AG04450 (cell line): ENCODE results near the gene ST3GAL5. TPM values are rescaled to one million over a fixed set of nuclear protein-coding genes. Genes with fewer than 3 reads are reported as not detected.

Experiments
- CTCF ChIA-PET: fragments of 300-600, 350-600 bp; formaldehyde crosslinking; extraction: SDS; loops from one replicate; lab custom pipeline; 2022; ENCODE audit warnings: antibody characterized with exemption, inconsistent platforms; lab: Charles Lee
- POLR2A ChIA-PET: fragments of 350-600 bp; formaldehyde crosslinking; extraction: SDS; loops from one replicate; lab custom pipeline; 2021; ENCODE audit warnings: antibody characterized with exemption, inconsistent platforms; lab: Yijun Ruan, JAX
- DNase-seq: peaks from one replicate; pipeline ENCODE4 v3.0.0-alpha.2; 2011; ENCODE audit warnings: low read depth, low spot score
- H3K27ac ChIP-seq: one replicate; pipeline ENCODE4 v1.5.1; 2012; ENCODE audit warnings: low read depth, low read length, control low read depth
- H3K27me3 ChIP-seq: one replicate; pipeline ENCODE4 v1.6.0; 2012; ENCODE audit warnings: low read length; ENCODE audit not compliant: control insufficient read depth, insufficient read depth
- H3K4me3 ChIP-seq: 2 replicates; pipeline ENCODE4 v1.5.1; 2011; ENCODE audit warnings: mild to moderate bottlenecking, low read depth, low read length, control low read depth
- H3K9me3 ChIP-seq: 2 replicates; pipeline ENCODE4 v1.5.1; 2012; ENCODE audit warnings: low read length; ENCODE audit not compliant: control insufficient read depth, insufficient read depth
- CTCF ChIP-seq: IDR thresholded peaks from 2 replicates; pipeline ENCODE4 v1.5.1; 2011; ENCODE audit warnings: low read depth, low read length, control low read depth, inconsistent platforms
- polyA plus RNA-seq: library from polyadenylated mRNA; depleted of rRNA; stranded (reverse); fragments of >200 nt; gene quantifications from 2 replicates; pipeline ENCODE4 v1.2.3, GENCODE V29; 2011

ST3GAL5 gene
- polyA plus RNA-seq, 1 experiment = 26.8 TPM

DNA sequence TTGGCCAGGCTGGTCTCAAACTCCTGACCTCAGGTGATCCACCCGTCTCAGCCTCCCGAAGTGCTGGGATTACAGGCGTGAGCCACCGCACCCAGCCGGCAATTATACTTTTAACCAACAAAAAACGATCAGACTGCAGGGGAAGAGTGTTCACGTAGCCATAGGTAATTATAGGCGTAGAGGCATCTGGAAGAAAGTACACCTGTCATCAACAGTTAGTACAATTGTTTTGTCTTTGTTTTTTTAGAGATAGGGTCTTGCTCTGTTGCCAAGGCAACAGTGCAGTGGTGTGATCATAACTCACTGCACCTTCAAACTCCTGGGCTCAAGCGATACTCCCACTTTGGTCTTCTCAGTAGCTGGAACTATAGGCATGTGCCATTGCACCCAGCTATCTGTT, 20.0 kb downstream of the ST3GAL5 start:
- CTCF ChIA-PET = interaction anchor here (0.9 to 1.0 kb wide), 2 partner anchors 197 to 211 kb away, joined by 4 to 7 read pairs; no protein-coding TSS in a partner anchor
- POLR2A ChIA-PET = no interaction called here

GRCh38 chr2:85867556-85868292, 21.1 kb downstream of the ST3GAL5 start:
- DNase-seq = no peak
- Histone ChIP-seq H3K4me3 (no peak overlapping the region), H3K27me3 (no peaks in the 10 kb centered on the region), H3K27ac (no peak overlapping the region), H3K9me3 (no peaks in the 10 kb centered on the region)
- ChIA-PET POLR2A (no interaction called here), CTCF (no interaction called here)
- no peak for TF ChIP-seq CTCF

More for the DNA sequence above, 20.0 kb downstream of the ST3GAL5 start:
- no peak for TF ChIP-seq CTCF
- H3K4me3 ChIP-seq = no peak overlapping the region
- no peaks in the 10 kb centered on the region for H3K9me3 ChIP-seq
- no peak overlapping the region for H3K27ac ChIP-seq
- H3K27me3 ChIP-seq = no peaks in the 10 kb centered on the region
- no peak for DNase-seq

- DNase-seq = no peak
- Histone ChIP-seq H3K27ac (no peak overlapping the region), H3K4me3 (no peak overlapping the region), H3K9me3 (no peaks in the 10 kb centered on the region), H3K27me3 (no peaks in the 10 kb centered on the region)
- TF ChIP-seq CTCF = no peak
- ChIA-PET CTCF (interaction anchor here (1.3 to 1.4 kb wide), 2 partner anchors 18 to 40 kb away, joined by 3 to 5 read pairs; no protein-coding TSS in a partner anchor), POLR2A (no interaction called here)
Measured at GRCh38 chr2:85867121-85867520, 21.7 kb downstream of the ST3GAL5 start.

DNA sequence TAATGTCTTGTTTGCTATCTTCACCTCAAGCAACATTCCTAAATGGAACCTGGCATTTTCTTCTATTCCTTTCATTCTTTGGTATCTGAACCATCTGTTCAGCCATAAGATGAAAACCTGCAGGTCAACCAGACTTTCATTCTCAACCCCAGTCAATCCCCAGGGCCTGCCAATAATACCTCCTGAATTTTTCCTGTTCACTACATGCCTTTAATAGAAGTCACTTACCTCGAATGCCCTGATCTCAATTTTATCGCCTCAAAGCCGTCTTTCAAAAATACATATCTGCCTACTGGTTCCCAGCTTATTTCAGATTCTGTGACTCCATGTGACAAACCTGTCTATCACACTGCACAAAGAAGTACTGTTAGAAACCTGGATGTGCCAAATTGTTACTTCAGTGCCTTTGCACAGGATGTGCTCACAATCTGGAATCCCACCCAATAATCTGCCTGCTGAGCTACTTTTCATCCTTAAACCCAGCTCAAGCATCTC, 22.6 kb downstream of the ST3GAL5 start:
- CTCF ChIA-PET = interaction anchor here (0.9 to 1.4 kb wide), 3 partner anchors 18 to 212 kb away, joined by 3 to 5 read pairs (median 3); no protein-coding TSS in a partner anchor
- Histone ChIP-seq H3K4me3 (no peak overlapping the region), H3K27me3 (no peaks in the 10 kb centered on the region), H3K9me3 (no peaks in the 10 kb centered on the region), H3K27ac (no peak overlapping the region)
- POLR2A ChIA-PET = interaction anchor here (1.0 kb wide), 1 partner anchor 20 kb away, joined by 3 read pairs; no protein-coding TSS in a partner anchor
- no peak for TF ChIP-seq CTCF
- DNase-seq = no peak
